ENCODE data around the gene VEPH1. TPM values are rescaled to one million over a fixed set of nuclear protein-coding genes. Genes with fewer than 3 reads are reported as not detected.

VEPH1 gene
- total RNA-seq, 1 experiment from 2014 or later = 7.7 TPM

GRCh38 chr3:157501863-157502262, 1.4 kb downstream of the VEPH1 start:
- no CpG with 5 or more reads among the region's 4 CpGs for WGBS (ENCODE audit: extremely low coverage, insufficient read length, low lambda C conversion rate)
- no peaks in the 10 kb centered on the region for H4K20me1 ChIP-seq (ENCODE audit: control insufficient read depth, insufficient read depth, insufficient read length)
- H3K27me3 ChIP-seq (ENCODE audit: insufficient read depth, low read length) = no peaks in the 10 kb centered on the region
- no peak overlapping the region for H2BK20ac ChIP-seq (ENCODE audit: low read depth, low read length, poor library complexity, severe bottlenecking)
- no peak overlapping the region for H3T11ph ChIP-seq (ENCODE audit: low read length)
- DNase-seq = peak; percentile 32
- H3K14ac ChIP-seq (ENCODE audit: insufficient read depth, low read length) = no peak overlapping the region
- Mint-ChIP-seq H3K4me3 (no peak overlapping the region; a peak in 1 of 5 replicates), H3K36me3 (ENCODE audit: insufficient read depth in 1 of 3, low read depth in 3 of 3) (no peaks in the 10 kb centered on the region), H3K27me3 (ENCODE audit: low read depth) (no peaks in the 10 kb centered on the region; the same call in 1 of the 2 replicates), H3K27ac (peak overlapping the region in 1 of 3 experiments; percentile 56; a peak in 1 of 7 replicates), H3K9me3 (no peaks in the 10 kb centered on the region; a peak in 1 of 5 replicates), H3K4me1 (peaks cover 52 to 63% of the 10 kb centered on the region in 2 experiments)
- no peaks in the 10 kb centered on the region for H3K79me1 ChIP-seq (ENCODE audit: insufficient read depth, low read depth, low read length, poor library complexity, severe bottlenecking)
- peaks cover 6% of the 10 kb centered on the region for H3K23me2 ChIP-seq (ENCODE audit: insufficient read length, low read depth, low read length, poor library complexity, severe bottlenecking)
- no peak overlapping the region for H4K8ac ChIP-seq (replicated peaks; ENCODE audit: insufficient read length, low read depth, low read length)
- H3K4me1 ChIP-seq (ENCODE audit: insufficient read depth, low read length) = peaks cover 10% of the 10 kb centered on the region; the same call in 1 of the 2 replicates
- H2BK120ac ChIP-seq (ENCODE audit: low read depth, low read length, poor library complexity, severe bottlenecking) = no peak overlapping the region
- no peaks in the 10 kb centered on the region for H3K79me2 ChIP-seq (ENCODE audit: insufficient read depth, low read length)
- no peak overlapping the region for H2AK5ac ChIP-seq (ENCODE audit: insufficient read length, low read length)
- no peak overlapping the region for H2BK15ac ChIP-seq (ENCODE audit: low read depth, low read length)
- no peak for TF ChIP-seq CTCF (conservative IDR thresholded peaks at IDR 0.05)
- H3K9ac ChIP-seq (ENCODE audit: extremely low read depth, insufficient read length, low read length) = no peak overlapping the region
- no peak overlapping the region for H4K91ac ChIP-seq (ENCODE audit: insufficient read length, low read depth, low read length)
- H3K56ac ChIP-seq (ENCODE audit: insufficient read length, low read depth, low read length) = no peak overlapping the region
- no peaks in the 10 kb centered on the region for H3K9me3 ChIP-seq (ENCODE audit: control insufficient read depth, low read depth, low read length)
- H2AFZ ChIP-seq (ENCODE audit: low read length) = no peak overlapping the region
- no peak overlapping the region for H4K5ac ChIP-seq (ENCODE audit: insufficient read length, low read depth, low read length)
- no peak overlapping the region for H3K18ac ChIP-seq (ENCODE audit: insufficient read length, low read depth, low read length)
- no peak overlapping the region for H2BK5ac ChIP-seq (ENCODE audit: insufficient read length, low read length)
- no peak overlapping the region for H3K4ac ChIP-seq (ENCODE audit: low read depth, low read length)
- H2BK12ac ChIP-seq (ENCODE audit: insufficient read length, low read depth, low read length) = no peak overlapping the region
- H3K4me2 ChIP-seq (ENCODE audit: insufficient read depth, insufficient read length, low read length) = no peak overlapping the region
- no peak overlapping the region for H3K27ac ChIP-seq (ENCODE audit: insufficient read length, low read depth, low read length)
- no peak overlapping the region for H3K23ac ChIP-seq (ENCODE audit: insufficient read length, low read depth, low read length)
